Anterior cingulate cortex (tissue), 58 donors: ENCODE data around the gene STOML1.

Experiments used
- DNase-seq, 58 donors: peaks; one replicate each; lab custom pipeline; 2025; lab: John Stamatoyannopoulos, UW

STOML1 gene, protein sequence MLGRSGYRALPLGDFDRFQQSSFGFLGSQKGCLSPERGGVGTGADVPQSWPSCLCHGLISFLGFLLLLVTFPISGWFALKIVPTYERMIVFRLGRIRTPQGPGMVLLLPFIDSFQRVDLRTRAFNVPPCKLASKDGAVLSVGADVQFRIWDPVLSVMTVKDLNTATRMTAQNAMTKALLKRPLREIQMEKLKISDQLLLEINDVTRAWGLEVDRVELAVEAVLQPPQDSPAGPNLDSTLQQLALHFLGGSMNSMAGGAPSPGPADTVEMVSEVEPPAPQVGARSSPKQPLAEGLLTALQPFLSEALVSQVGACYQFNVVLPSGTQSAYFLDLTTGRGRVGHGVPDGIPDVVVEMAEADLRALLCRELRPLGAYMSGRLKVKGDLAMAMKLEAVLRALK

DNA sequence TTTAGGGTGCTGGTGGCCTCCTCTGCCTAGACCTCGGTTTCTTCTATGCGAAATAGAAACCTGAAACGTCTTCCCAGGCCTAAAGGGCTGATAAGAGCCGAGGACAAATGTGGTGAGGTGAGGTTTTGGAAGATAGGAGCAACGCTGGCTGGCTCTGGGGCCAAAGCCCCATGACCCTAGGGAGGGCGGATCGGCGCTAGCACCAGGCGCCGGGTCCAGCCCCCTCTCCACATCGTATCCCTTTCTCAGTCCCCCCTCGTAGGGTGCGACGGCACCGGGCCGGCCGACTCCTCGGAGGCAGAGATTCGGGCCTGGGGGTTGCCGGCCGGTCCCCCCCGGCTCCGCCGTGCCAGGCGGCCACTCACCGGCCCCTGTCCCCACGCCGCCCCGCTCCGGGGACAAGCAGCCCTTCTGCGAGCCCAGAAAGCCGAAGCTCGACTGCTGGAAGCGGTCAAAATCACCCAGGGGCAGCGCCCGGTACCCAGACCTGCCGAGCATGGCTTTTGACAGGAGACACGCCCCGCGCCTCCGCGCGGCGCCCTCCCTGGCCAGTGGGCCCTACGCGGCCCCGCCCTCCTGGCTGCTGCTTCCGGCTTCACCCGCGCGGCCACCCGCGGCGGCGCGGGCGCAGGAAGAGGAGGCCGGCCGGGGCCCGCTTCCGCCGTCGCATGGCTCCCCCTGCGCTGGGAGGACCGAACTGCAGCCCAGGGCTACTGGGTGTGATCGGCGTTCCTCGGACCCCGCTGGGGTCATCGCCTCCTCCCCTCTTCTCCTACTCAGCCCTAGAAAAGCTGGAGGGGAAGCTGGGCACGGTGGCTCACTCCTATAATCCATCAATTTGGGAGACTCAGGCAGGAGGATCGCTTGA, at the start of gene STOML1:
Gene STOML1, minus strand, starts transcription at position 570 of the 868 bp plus-strand sequence. Its CDS starts 72 bp downstream, at position 498.
- DNase-seq = peak; percentile 37 to 92 (median 82)

DNA sequence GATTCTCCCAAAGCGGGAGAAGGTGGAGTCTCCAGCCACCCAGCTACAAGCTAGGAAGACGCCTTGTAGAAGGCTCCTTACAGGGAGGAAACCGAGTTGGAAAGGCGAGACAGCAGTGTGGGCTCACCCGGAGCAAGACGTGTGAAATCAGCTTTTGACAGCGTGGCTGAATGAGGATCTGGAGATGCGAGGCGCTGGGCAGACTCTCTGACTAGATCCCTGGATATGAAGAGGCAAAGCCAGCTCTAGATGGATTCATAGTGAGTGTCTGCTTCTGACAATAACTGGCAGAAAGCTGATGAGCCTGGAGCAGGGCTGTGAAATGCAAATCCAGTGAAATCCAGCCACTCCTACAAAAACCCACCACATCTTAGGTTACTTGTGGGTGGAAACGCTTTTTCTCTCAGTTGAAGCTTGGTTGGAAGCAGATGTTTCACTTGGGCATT, 49.2 kb upstream of the STOML1 start:
- peak in 4 of 58 donors; percentile 5 to 8 (median 6) for DNase-seq

DNA sequence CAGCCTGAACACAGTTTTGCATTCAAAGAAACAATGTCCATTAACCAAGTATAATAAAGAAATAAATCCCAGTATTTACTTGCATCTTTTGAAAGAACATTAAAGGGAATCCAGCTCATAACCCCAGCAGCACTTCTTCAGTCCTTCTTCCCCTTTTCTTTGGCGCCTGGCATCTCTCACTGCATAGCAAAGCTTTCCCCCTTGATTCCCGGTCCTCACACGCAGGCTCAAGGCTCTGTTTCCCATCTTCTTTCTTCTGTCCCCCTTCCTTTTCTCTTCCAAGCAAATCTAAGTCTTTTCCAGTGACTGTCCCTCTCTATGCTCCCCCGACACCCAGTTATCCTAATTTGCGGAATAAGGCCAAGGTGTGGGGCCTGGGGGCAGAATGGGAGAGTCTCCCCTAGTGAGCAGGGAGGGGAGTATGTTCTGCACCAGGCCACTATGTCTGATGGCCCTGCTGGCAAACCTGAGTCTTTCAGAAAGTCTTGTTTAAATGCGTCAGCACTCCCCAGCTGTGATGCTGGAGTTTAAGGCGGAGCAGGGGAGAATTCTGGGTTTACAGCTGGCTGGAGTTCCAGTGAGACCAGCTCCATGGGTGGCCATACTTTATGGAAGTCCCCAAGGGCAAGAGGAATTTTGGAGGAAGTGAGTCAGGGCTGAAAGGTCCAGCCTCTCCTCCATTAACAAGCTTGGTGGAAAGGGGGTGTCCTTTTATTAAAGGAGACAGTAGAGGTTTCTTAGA, 48.2 kb upstream of the STOML1 start:
- no peak for DNase-seq

DNA sequence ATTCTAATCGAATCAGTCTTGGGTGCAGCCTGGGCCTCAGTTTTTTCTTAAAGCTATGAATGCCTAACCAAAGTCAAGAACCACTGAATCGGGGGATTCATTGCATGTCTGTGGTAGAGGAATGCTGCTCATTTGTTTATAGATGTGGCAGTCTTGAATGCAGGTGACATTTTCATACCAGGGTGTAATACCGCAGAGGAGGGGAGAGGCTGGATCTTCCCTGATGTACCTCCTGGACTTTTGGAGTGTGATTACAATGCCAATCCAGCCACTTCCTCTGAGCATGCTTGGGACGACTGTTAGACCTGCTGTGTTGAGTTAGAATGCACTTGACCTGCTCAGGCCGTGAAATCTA, 47.5 kb upstream of the STOML1 start:
- DNase-seq = no peak

DNA sequence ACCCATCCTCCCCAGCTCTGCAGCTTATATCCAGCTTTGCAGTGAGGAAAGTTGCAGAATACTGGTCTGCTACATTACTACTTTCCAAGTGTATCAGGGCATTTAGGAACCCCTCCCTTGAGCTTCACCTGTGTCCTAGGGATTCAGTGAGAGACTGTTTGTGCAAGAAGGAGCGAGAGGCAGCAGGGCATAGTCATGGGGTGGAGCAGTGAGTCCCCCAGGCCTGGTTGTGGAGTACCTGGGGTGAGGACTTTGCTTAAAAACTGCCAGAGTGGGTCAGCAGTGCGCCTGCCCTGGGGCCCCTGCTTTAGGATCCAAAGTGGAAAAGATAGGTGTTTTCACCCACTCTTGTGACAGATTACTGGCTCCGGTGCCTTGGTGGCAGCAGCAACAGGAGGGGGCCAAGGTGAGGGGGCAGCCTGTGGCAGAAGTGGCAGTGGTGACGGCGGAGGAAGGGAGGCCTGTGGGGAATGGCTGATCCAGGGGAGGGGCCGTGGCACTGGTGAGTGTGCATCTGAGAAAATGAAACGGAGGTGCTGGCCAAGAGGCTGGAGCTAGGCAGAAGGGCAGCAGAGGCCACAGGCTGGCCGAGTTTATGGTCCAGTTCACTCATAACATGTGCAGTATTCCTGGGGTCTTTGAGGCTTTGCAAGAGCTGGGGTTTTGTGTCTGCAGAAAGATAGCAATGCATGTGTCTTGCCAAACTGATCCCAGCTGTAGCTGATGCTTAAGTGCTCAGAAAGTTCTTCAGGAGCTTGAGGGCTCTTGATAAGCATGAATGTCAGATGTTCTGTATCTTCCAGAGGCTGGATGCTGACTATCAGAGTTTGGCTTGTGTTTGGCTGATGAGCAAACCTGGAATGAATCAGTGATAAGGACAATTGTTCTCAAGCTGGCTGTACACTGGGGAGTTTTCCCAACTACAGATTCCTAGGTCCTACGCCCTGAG, 46.9 kb upstream of the STOML1 start:
- no peak for DNase-seq

DNA sequence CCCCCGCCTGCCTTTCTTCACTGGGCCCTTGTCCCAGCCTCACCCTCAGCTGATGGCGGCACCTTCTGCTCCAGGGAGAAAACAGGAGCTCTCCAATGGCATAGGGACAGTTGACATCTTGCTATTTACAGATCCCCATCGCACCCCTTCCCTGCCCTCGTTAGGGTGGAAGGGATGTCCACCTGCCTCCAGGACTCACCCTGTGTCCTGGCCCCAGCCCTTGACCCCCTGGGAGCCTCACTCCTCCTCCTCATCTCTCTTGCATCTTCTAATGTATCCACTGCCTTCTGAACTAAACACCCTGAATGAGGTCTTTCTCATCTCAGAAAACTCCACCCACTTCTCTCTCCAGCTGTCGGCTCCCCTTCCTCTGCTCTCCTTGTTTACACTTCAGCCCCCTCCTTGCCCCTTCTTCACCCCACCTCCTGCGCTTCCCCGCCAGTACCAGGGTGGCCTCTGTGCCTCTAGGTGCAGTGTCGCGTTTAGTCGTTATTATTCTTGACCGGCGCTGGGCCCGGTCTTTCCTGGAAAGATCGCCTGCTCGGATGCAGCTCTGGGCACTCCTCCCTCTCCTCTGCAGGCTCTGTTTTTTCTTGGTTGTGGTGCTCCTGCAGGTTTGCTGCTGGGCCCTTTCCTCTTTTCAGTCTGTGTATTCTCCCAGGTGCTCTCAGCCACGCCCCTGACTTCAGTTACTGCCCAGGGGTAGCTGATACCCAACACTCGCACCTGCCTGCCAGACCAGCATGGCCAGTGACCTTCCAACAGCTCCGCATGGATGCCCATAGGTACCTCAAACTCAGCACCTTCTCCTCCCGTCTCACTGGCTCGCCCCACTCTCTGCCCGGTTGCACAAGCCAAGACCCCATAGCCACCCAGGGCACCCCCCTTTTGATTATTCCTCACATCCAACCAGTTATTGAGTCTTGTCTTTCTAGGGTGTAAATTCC, 45.3 kb upstream of the STOML1 start:
- peak in 1 of 58 donors; percentile 18 for DNase-seq

DNA sequence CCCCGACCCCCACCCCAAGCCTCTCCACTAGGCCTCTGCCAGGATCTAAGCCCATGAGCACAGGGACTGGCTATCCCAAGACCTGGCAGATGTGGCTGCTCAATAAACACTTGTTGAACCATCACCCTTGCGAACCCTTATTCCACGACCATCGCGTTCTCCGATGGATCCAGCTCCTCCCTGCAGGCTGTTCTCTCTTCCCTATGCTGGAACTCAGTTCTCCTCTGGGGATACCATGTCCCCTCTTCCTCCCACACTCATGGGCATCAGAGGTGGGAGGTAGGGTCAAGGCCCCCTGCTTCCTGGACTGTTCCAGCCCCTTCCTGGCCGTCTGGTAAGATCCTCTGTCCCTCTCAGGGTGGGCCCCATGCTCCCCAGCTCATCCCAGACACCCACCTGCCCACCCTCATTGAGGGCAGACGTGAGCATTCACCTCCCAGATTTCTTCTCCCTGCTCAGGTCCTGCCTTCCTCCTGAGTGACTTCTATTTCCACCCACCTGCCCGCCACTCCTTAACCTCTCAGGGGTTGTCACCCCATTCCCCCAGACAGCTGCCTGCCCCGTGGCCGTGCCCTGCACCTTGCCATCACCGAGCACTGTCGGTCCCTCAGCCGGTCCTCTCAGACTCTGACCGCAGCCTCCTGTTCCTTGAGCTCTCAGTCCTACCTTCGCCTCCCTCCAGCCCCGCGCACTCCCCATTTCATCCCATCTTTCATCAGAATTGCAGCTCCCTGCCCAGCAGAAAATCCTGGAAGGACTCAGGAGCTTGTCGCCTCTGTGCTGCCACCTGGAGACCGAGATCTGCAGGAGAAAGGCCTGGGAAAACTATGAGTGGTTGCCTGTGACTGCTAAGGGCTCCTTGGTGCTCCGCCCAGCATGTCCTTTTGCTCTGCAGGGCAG, 44.4 kb upstream of the STOML1 start:
- DNase-seq = peak in 41 of 58 donors; percentile 5 to 73 (median 27)

DNA sequence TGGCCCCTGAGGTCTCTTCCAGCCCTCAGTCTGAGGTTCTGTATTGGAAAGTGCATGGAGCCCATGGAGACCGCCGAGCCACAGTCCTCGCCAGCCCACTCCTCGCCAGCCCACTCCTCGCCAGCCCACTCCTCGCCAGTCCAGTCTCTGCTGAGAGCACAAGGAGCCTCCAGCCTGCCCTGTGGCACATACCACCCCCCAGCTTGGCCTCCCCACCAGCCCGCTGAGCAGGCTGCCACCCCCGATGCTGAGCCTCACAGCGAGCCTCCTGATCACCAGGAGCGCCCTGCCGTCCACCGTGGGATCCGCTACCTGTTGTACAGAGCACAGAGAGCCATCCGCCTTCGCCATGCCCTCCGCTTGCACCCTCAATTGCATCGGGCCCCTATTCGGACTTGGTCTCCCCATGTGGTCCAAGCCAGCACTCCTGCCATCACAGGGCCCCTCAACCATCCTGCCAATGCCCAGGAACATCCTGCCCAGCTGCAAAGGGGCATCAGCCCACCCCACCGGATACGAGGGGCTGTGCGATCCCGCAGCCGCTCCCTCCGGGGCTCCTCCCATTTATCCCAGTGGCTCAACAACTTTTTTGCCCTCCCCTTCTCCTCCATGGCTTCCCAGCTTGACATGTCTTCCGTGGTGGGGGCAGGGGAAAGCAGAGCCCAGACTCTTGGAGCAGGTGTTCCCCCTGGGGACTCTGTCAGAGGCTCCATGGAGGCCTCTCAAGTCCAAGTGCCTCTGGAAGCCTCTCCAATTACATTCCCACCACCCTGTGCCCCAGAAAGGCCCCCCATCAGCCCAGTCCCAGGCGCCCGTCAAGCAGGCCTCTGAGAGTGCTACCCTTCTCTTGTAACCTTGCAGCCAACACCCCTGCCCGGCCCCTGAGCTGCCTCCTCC, 43.3 kb upstream of the STOML1 start:
- DNase-seq = no peak

DNA sequence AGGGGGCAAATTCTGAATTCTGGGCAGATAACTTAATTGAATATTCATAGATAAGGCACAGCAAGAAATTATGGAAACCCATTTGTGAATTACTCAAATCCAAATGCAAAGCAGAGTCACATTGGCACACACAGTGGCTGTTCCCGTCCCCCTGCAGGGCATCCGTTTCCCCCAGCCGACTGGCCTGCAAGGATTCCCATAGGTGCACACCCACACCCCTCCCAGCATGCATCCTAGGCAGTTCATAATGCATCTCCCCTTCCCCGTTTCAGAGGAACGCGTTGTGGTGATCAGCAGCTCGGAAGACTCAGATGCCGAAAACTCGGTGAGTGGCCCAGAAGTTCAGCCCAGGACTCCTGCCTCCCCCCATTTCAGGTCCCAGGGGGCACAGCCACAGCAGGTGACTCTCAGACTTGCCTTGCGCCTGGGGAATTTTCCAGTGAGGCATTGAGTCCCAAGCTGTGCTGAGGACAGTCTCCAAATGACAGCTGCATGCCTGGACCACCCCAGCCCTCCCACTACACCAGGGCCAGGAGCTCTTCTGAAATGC, 42.2 kb upstream of the STOML1 start:
- DNase-seq = no peak

DNA sequence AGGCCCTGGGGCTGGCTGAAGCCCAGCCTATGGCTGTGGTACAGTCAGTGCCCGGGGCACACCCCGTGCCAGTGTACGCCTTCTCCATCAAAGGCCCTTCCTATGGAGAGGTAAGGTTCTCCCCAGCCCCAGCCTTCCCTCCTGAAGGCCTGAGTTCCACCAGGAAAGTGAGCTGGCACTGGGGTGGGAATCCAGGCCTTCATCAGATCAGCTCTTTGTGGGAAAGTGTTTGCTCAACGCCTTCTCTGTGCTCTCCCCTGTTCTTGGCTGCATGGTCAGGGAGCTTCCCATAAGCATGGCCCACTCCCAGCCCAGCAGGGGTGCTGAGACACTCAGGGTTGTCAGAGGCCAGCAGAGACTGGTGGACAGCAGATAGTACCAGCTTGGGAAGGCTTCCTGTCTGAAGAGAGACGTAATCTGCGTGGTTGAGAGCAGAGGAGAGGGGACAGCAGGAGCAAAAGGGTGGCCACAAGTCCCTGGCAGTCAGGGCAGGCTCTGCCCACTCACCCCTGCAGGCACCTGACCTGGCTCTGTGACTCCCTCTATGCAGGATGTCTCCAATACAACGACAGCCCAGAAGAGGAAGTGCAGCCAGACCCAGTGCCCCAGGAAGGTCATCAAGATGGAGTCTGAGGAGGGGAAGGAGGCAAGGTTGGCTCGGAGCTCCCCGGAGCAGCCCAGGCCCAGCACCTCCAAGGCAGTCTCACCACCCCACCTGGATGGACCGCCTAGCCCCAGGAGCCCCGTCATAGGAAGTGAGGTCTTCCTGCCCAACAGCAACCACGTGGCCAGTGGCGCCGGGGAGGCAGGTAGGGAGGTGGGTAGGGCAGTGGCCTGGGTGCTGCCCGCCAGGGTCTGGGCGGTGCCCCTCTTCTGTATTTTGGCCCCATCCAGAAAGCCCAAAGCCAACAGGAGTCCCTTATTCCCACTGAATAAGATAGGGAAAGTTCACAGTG, 40.8 kb upstream of the STOML1 start:
- DNase-seq = no peak

DNA sequence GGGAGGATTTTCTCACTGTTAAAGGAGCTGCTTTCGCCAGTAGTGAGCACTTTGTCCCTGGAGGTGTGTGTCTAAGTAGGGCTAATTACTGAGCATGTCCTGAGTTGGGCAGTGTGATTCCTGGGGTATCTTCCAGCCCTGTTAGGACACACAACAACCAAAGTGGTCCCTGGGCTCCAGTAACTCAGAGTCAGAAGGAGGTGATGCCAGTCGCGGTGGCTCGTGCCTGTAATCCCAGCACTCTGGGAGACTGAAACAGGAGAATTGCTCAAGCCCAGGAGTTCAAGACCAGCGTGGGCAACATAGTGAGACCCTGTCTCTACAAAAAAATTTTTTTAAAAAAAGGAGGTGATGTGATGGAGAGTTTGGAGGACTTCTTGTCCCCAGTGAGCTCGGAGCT, 40.0 kb upstream of the STOML1 start:
- DNase-seq = no peak

DNA sequence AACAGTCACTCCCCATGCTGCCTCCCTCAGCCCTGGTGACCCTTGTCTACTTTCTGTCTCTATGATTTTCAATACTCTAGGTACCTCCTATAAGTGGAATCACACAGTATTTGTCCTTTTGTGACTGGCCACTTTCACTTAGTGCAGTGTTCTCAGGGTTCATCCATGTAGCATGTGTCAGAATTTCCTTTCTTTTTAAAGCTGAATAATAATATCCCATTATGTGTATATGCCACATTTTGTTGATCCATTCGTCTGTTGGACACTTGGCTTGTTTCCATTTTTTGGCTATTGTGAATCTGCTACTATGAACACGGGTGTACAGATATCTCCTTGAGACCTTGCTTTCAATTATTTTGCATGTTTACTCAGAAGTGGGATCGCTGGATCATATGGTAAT, 36.6 kb upstream of the STOML1 start:
- DNase-seq = no peak

DNA sequence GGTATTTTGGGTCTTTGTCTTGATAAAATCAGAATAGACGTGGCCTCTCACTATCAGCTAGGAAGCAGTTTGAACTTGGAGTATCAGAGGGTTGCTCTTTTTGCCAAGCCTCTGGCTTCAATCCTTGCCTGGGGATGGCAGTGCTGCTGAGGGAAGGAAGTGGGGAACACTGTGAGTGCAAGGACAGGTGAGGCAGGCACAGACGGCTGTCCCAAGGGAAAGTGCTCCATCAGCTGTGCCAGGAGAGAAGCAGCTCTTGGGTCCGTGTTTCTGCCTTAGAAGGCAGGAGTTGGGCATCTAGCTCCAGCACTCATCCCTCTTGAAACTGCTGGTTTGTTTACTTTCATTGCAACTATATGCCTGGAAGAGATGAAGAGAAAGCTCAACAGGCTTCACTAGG, 35.6 kb upstream of the STOML1 start:
- DNase-seq = no peak

DNA sequence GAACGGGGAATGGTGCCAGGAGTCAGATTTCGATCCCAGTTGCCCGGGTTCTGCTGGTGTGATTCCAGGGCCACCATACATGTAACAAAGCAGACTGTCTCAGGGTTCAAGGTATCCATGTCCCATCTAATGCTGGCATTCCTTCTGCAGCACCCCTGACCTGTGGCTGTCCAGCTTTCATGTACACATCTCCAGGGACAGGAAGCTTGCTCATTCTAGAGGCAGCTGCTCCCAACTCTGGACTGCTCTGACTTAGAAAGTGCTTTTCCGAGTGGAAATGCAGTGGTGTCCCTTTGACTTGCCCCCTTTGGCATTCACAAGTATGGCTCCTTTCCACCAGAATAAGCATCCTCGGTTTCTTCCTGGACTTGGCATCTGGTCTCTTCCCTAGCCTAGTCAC, 33.3 kb upstream of the STOML1 start:
- DNase-seq = no peak

DNA sequence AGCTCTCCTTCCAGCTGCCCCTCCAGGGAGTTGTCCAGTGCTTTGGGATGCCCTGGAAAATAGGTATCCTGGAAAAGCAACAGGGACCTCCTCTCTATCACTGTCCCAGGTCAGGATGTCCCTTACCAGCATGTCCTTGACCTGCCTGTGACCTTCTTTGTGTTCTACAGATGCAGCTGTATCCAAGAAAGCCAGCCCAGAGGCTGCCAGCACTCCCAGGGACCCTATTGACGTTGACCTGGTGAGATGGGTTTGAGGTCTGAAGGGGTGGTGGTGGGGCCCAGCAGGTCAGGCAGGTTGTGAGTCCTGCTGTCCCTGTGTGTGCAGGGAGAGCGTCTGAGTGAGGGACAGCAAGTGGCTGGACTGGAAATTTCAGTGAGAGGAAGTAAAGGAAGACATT, 32.6 kb upstream of the STOML1 start:
- DNase-seq = no peak
